SH-SY5Y (cell line): ENCODE data around the gene PYGB.

Experiments
- GATA2 ChIP-seq: IDR thresholded peaks from 2 replicates; pipeline ENCODE4 v1.6.1; 2011; ENCODE audit warnings: mild to moderate bottlenecking, low read depth, low read length
- GATA3 ChIP-seq: IDR thresholded peaks from 2 replicates; pipeline ENCODE4 v1.6.1; 2011; ENCODE audit warnings: low read depth, mild to moderate bottlenecking, low read length, moderate library complexity

DNA sequence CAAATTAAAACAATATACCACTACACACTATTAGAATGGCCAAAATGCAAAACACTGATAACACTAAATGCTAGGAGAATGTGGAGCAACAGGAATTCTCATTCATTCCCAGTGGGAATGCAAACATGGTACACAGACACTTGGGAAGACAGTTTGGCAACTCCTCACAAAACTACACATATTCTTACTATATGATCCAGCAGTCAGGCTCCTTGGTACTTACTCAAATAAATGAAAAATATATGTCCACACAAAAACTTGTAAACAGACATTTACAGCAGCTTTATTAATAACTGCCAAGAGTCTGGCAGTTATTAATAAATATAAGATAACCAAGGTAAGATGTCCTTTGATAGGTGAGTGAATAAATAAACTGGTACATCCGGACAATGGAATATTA, 97.8 kb downstream of the PYGB start:
- no peak for TF ChIP-seq GATA2
- no peak for TF ChIP-seq GATA3
